GM23338 (cell line): ENCODE results near the gene RPS15. TPM values are rescaled to one million over a fixed set of nuclear protein-coding genes. Genes with fewer than 3 reads are reported as not detected.

ENCODE experiments used
- ATAC-seq: fragments of 200-7000 bp; cut with Tn5 transposase; 3 replicates; pipeline ENCODE4 v1.9.1; 2020
- DNase-seq: peaks from one replicate; pipeline ENCODE4 v3.0.0-alpha.2; 2015; ENCODE audit warnings: low spot score
- H2AFZ ChIP-seq: fragments of 200-600 bp; sonication (generic); 2 replicates; pipeline ENCODE4 v1.8.0; 2016; ENCODE audit warnings: antibody characterized with exemption, mild to moderate bottlenecking, moderate library complexity
- H3F3A ChIP-seq: fragments of 200-600 bp; sonication (generic); replicated peaks from 2 replicates; pipeline ENCODE4 v1.8.0; 2017; ENCODE audit warnings: antibody characterized with exemption, mixed run types, low read depth
- H3K27ac ChIP-seq: fragments of 200-600 bp; sonication (generic); 2 replicates; pipeline ENCODE4 v1.6.1; 2016; ENCODE audit warnings: low read depth
- H3K27me3 ChIP-seq: fragments of 200-600 bp; sonication (generic); 2 replicates; pipeline ENCODE4 v1.8.0; 2016; ENCODE audit warnings: mild to moderate bottlenecking, mixed run types, moderate library complexity; ENCODE audit not compliant: insufficient read depth
- H3K36me3 ChIP-seq: fragments of 200-600 bp; sonication (generic); 2 replicates; pipeline ENCODE4 v1.8.0; 2016; ENCODE audit warnings: mild to moderate bottlenecking; ENCODE audit not compliant: insufficient read depth
- H3K4me1 ChIP-seq: fragments of 200-600 bp; sonication (generic); 2 replicates; pipeline ENCODE4 v1.8.0; 2016; ENCODE audit warnings: mild to moderate bottlenecking, moderate library complexity; ENCODE audit not compliant: insufficient read depth
- H3K4me2 ChIP-seq: fragments of 200-600 bp; sonication (generic); 2 replicates; pipeline ENCODE4 v1.7.1; 2017; ENCODE audit warnings: mixed run types
- H3K4me3 ChIP-seq: fragments of 200-600 bp; sonication (generic); 2 replicates; pipeline ENCODE4 v1.6.1; 2016; ENCODE audit warnings: mixed run types
- H3K79me2 ChIP-seq: fragments of 200-600 bp; sonication (generic); replicated peaks from 2 replicates; pipeline ENCODE4 v1.8.0; 2017; ENCODE audit warnings: mild to moderate bottlenecking; ENCODE audit not compliant: insufficient read depth
- H3K9me2 ChIP-seq: fragments of 200-600 bp; sonication (generic); 2 replicates; pipeline ENCODE4 v1.8.0; 2017; ENCODE audit not compliant: insufficient read depth
- H4K20me1 ChIP-seq: fragments of 200-600 bp; sonication (generic); replicated peaks from 2 replicates; pipeline ENCODE4 v1.8.0; 2017; ENCODE audit warnings: mild to moderate bottlenecking; ENCODE audit not compliant: insufficient read depth
- H3K27ac Mint-ChIP-seq: 2 replicates; pipeline ENCODE4 v1.8.0; 2020; ENCODE audit warnings: inconsistent platforms, mild to moderate bottlenecking, moderate library complexity, mixed read lengths
- H3K27me3 Mint-ChIP-seq: 3 replicates; pipeline ENCODE4 v1.8.0; 2022; ENCODE audit warnings: low read depth, mild to moderate bottlenecking, moderate library complexity, mixed read lengths, inconsistent platforms; ENCODE audit not compliant: insufficient read depth, poor library complexity
- H3K36me3 Mint-ChIP-seq: 3 replicates; pipeline ENCODE4 v1.8.0; 2021; ENCODE audit warnings: low read depth, mild to moderate bottlenecking, inconsistent platforms, moderate library complexity, mixed read lengths
- H3K4me1 Mint-ChIP-seq: 3 replicates; pipeline ENCODE4 v1.8.0; 2020; ENCODE audit warnings: mild to moderate bottlenecking, inconsistent platforms, mixed read lengths
- H3K4me3 Mint-ChIP-seq: 3 replicates; pipeline ENCODE4 v1.8.0; 2021; ENCODE audit warnings: moderate library complexity, mild to moderate bottlenecking, inconsistent platforms, mixed read lengths
- H3K9me3 Mint-ChIP-seq: 3 replicates; pipeline ENCODE4 v1.8.0; 2020; ENCODE audit warnings: moderate library complexity, mild to moderate bottlenecking, inconsistent platforms, mixed read lengths
- CREB1 ChIP-seq: fragments of 250-450 bp; sonication (Bioruptor Pico); IDR thresholded peaks from 2 replicates; pipeline ENCODE4 v1.5.0; 2020; ENCODE audit warnings: low read depth, mild to moderate bottlenecking, moderate library complexity
- ETS1 ChIP-seq: IDR thresholded peaks from 2 replicates; pipeline ENCODE4 v1.6.1; 2016; ENCODE audit warnings: antibody characterized with exemption
- EZH2 ChIP-seq: fragments of 200-600 bp; sonication (generic); IDR thresholded peaks from one replicate; pipeline ENCODE4 v1.8.0; 2017; ENCODE audit warnings: antibody characterized with exemption, mild to moderate bottlenecking, low read depth; ENCODE audit not compliant: unreplicated experiment
- EZH2phosphoT487 ChIP-seq: fragments of 200-600 bp; sonication (generic); IDR thresholded peaks from one replicate; pipeline ENCODE4 v1.8.1; 2018; ENCODE audit warnings: antibody characterized with exemption; ENCODE audit not compliant: unreplicated experiment
- JUNB ChIP-seq: IDR thresholded peaks from one replicate; pipeline ENCODE4 v1.6.1; 2016; ENCODE audit warnings: antibody characterized with exemption; ENCODE audit not compliant: unreplicated experiment
- NANOG ChIP-seq: IDR thresholded peaks from 2 replicates; pipeline ENCODE4 v1.6.1; 2016; ENCODE audit warnings: antibody characterized with exemption, borderline replicate concordance
- POLR2AphosphoS5 ChIP-seq: IDR thresholded peaks from 2 replicates; pipeline ENCODE4 v1.6.1; 2016; ENCODE audit warnings: antibody characterized with exemption, low read depth
- STAT1 ChIP-seq: IDR thresholded peaks from one replicate; pipeline ENCODE4 v1.6.1; 2016; ENCODE audit warnings: antibody characterized with exemption; ENCODE audit not compliant: unreplicated experiment
- ZNF114 ChIP-seq: fragments of 250-450 bp; sonication (Bioruptor Pico); IDR thresholded peaks from 2 replicates; pipeline ENCODE4 v1.5.0; 2020; ENCODE audit warnings: mild to moderate bottlenecking, moderate library complexity
- ZNF331 ChIP-seq: fragments of 250-450 bp; sonication (Bioruptor Pico); IDR thresholded peaks from 2 replicates; pipeline ENCODE4 v1.5.0; 2020; ENCODE audit warnings: low read depth, mild to moderate bottlenecking, moderate library complexity
- ZNF462 ChIP-seq: fragments of 250-450 bp; sonication (Bioruptor Pico); IDR thresholded peaks from 2 replicates; pipeline ENCODE4 v1.5.0; 2020; ENCODE audit warnings: mild to moderate bottlenecking, moderate library complexity
- polyA plus RNA-seq: library from polyadenylated mRNA; unstranded; fragments of >200 nt; fragmentation: Nextera tagmentation; extraction: Ambion mirVana; gene quantifications from 2 replicates; pipeline ENCODE4 v1.2.1, GENCODE V29; 2016
- total RNA-seq: library from RNA; depleted of rRNA; stranded (reverse); fragments of >200 nt; shearing (Covaris generic); gene quantifications from 2 replicates; pipeline ENCODE4 v1.2.3, GENCODE V29; 2014
- TF ChIP-seq, protein P1 (sequence below), 2 experiments: fragments of 200-600 bp in 1 of 2; sonication (generic) in 1 of 2; conservative IDR thresholded peaks; 2 replicates each; pipeline versions ENCODE4 v1.5.1 to v1.6.1; 2016 to 2017; ENCODE audit warnings: antibody characterized with exemption in 2 of 2, low read depth in 2 of 2, mild to moderate bottlenecking in 2 of 2, moderate library complexity in 1 of 2
- TF ChIP-seq, protein P2 (sequence below): IDR thresholded peaks from one replicate; pipeline ENCODE4 v1.6.1; 2018; ENCODE audit warnings: antibody characterized with exemption; ENCODE audit not compliant: unreplicated experiment

The RPS15 gene
- total and polyA plus RNA-seq, 2 experiments from 2014 or later: 2,953 to 3,861 TPM

GRCh38 chr19:1430246-1430645 is 8.0 kb upstream of the RPS15 start:
- no peaks in the 10 kb centered on the region for H3K4me1 ChIP-seq
- no peak for DNase-seq
- Mint-ChIP-seq H3K36me3 (peaks cover 58% of the 10 kb centered on the region), H3K4me1 (no peaks in the 10 kb centered on the region; the same call in 2 of the 3 replicates), H3K9me3 (no peaks in the 10 kb centered on the region; the same call in 2 of the 3 replicates), H3K27me3 (peaks cover 4% of the 10 kb centered on the region), H3K4me3 (no peak overlapping the region), H3K27ac (no peak overlapping the region)
- H3K4me2 ChIP-seq: no peak overlapping the region
- no peak for TF ChIP-seq EZH2
- TF ChIP-seq, protein P1, sequence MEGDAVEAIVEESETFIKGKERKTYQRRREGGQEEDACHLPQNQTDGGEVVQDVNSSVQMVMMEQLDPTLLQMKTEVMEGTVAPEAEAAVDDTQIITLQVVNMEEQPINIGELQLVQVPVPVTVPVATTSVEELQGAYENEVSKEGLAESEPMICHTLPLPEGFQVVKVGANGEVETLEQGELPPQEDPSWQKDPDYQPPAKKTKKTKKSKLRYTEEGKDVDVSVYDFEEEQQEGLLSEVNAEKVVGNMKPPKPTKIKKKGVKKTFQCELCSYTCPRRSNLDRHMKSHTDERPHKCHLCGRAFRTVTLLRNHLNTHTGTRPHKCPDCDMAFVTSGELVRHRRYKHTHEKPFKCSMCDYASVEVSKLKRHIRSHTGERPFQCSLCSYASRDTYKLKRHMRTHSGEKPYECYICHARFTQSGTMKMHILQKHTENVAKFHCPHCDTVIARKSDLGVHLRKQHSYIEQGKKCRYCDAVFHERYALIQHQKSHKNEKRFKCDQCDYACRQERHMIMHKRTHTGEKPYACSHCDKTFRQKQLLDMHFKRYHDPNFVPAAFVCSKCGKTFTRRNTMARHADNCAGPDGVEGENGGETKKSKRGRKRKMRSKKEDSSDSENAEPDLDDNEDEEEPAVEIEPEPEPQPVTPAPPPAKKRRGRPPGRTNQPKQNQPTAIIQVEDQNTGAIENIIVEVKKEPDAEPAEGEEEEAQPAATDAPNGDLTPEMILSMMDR (conservative IDR thresholded peaks at IDR 0.05; ENCODE audit: low read depth in 2 of 2): no peak
- TF ChIP-seq ZNF331 (CRISPR knock-in tag): no peak
- TF ChIP-seq POLR2AphosphoS5: no peak
- TF ChIP-seq, protein P2, sequence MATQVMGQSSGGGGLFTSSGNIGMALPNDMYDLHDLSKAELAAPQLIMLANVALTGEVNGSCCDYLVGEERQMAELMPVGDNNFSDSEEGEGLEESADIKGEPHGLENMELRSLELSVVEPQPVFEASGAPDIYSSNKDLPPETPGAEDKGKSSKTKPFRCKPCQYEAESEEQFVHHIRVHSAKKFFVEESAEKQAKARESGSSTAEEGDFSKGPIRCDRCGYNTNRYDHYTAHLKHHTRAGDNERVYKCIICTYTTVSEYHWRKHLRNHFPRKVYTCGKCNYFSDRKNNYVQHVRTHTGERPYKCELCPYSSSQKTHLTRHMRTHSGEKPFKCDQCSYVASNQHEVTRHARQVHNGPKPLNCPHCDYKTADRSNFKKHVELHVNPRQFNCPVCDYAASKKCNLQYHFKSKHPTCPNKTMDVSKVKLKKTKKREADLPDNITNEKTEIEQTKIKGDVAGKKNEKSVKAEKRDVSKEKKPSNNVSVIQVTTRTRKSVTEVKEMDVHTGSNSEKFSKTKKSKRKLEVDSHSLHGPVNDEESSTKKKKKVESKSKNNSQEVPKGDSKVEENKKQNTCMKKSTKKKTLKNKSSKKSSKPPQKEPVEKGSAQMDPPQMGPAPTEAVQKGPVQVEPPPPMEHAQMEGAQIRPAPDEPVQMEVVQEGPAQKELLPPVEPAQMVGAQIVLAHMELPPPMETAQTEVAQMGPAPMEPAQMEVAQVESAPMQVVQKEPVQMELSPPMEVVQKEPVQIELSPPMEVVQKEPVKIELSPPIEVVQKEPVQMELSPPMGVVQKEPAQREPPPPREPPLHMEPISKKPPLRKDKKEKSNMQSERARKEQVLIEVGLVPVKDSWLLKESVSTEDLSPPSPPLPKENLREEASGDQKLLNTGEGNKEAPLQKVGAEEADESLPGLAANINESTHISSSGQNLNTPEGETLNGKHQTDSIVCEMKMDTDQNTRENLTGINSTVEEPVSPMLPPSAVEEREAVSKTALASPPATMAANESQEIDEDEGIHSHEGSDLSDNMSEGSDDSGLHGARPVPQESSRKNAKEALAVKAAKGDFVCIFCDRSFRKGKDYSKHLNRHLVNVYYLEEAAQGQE: no peak
- no peak for TF ChIP-seq JUNB
- no peak for TF ChIP-seq NANOG
- no peak for TF ChIP-seq ZNF462 (CRISPR knock-in tag)
- no peak for TF ChIP-seq ZNF114 (CRISPR knock-in tag)
- TF ChIP-seq CREB1: no peak
- no peak for TF ChIP-seq EZH2phosphoT487
- no peak for TF ChIP-seq ETS1
- no peak for TF ChIP-seq STAT1
- H3K79me2 ChIP-seq: peaks cover 33% of the 10 kb centered on the region
- ATAC-seq: no peak; the same call in 2 of the 3 replicates
- peaks cover 44% of the 10 kb centered on the region for H3F3A ChIP-seq
- H3K27me3 ChIP-seq: no peaks in the 10 kb centered on the region
- no peaks in the 10 kb centered on the region for H3K9me2 ChIP-seq
- no peak overlapping the region for H3K4me3 ChIP-seq
- no peak overlapping the region for H3K27ac ChIP-seq
- H3K36me3 ChIP-seq: peaks cover 37% of the 10 kb centered on the region
- H2AFZ ChIP-seq: no peak overlapping the region
- H4K20me1 ChIP-seq: peaks cover 25% of the 10 kb centered on the region
